SK-N-SH treated with all-trans-retinoic acid at 6 μM for 48 hours (cell line): ENCODE measurements around the gene AKR7A3.

Source experiments
- ESRRG ChIP-seq: fragments of 250-450 bp; sonication (Bioruptor Pico); IDR thresholded peaks from 2 replicates; pipeline ENCODE4 v1.6.1; 2021; ENCODE audit warnings: mild to moderate bottlenecking
- TF ChIP-seq, protein P1 (sequence below): fragments of 250-450 bp; sonication (Bioruptor Pico); IDR thresholded peaks from 2 replicates; pipeline ENCODE4 v1.5.1; 2020; ENCODE audit warnings: low read depth, mild to moderate bottlenecking, moderate library complexity

- no peak for TF ChIP-seq ESRRG
- TF ChIP-seq, protein P1, sequence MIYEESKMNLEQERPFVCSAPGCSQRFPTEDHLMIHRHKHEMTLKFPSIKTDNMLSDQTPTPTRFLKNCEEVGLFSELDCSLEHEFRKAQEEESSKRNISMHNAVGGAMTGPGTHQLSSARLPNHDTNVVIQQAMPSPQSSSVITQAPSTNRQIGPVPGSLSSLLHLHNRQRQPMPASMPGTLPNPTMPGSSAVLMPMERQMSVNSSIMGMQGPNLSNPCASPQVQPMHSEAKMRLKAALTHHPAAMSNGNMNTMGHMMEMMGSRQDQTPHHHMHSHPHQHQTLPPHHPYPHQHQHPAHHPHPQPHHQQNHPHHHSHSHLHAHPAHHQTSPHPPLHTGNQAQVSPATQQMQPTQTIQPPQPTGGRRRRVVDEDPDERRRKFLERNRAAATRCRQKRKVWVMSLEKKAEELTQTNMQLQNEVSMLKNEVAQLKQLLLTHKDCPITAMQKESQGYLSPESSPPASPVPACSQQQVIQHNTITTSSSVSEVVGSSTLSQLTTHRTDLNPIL, result no peak
Measured at GRCh38 chr1:19319196-19319595, 30.6 kb upstream of the AKR7A3 start.
